Trophoblast cell (in vitro differentiated cells and primary cell): Measurements from ENCODE around the gene FBXO48.

ENCODE experiments used
- DNase-seq, 2 donors: peaks; one replicate each; pipeline ENCODE4 v3.0.0-alpha.2; 2016
- H2AFZ ChIP-seq: 2 replicates; pipeline ENCODE4 v1.6.1; 2013; ENCODE audit warnings: low read length, moderate library complexity, mild to moderate bottlenecking; ENCODE audit not compliant: insufficient read depth, poor library complexity
- H2AK5ac ChIP-seq: 2 replicates; pipeline ENCODE4 v1.6.1; 2013; ENCODE audit warnings: mild to moderate bottlenecking, low read length
- H2BK120ac ChIP-seq: 2 replicates; pipeline ENCODE4 v1.6.1; 2013; ENCODE audit warnings: low read length, mild to moderate bottlenecking, moderate library complexity; ENCODE audit not compliant: insufficient read depth, poor library complexity
- H2BK12ac ChIP-seq: 2 replicates; pipeline ENCODE4 v1.6.1; 2013; ENCODE audit warnings: mild to moderate bottlenecking, low read length, moderate library complexity
- H2BK5ac ChIP-seq: 2 replicates; pipeline ENCODE4 v1.6.1; 2013; ENCODE audit warnings: low read length, low read depth, moderate library complexity, mild to moderate bottlenecking; ENCODE audit not compliant: poor library complexity
- H3K14ac ChIP-seq: 2 replicates; pipeline ENCODE4 v1.6.1; 2013; ENCODE audit warnings: mild to moderate bottlenecking, low read length
- H3K18ac ChIP-seq: 2 replicates; pipeline ENCODE4 v1.6.1; 2013; ENCODE audit warnings: mild to moderate bottlenecking, low read length
- H3K23ac ChIP-seq: 2 replicates; pipeline ENCODE4 v1.6.1; 2013; ENCODE audit warnings: low read length
- H3K27ac ChIP-seq: 2 replicates; pipeline ENCODE4 v1.5.1; 2013; ENCODE audit warnings: low read depth, mild to moderate bottlenecking, inconsistent platforms, low read length, moderate library complexity
- H3K27me3 ChIP-seq: 2 replicates; pipeline ENCODE4 v1.6.1; 2013; ENCODE audit warnings: inconsistent platforms, mild to moderate bottlenecking, low read length, moderate library complexity; ENCODE audit not compliant: insufficient read depth
- H3K36me3 ChIP-seq, 2 experiments: 1 replicate in 1 of 2; 2 replicates in 1 of 2; pipeline ENCODE4 v1.6.1; 2013; ENCODE audit warnings: low read length in 2 of 2, mild to moderate bottlenecking in 2 of 2, moderate library complexity in 1 of 2; ENCODE audit not compliant: insufficient read depth in 2 of 2, control insufficient read depth in 1 of 2
- H3K4ac ChIP-seq: 2 replicates; pipeline ENCODE4 v1.6.1; 2013; ENCODE audit warnings: low read depth, mild to moderate bottlenecking, low read length, moderate library complexity
- H3K4me1 ChIP-seq, 2 experiments: 1 replicate in 1 of 2; 2 replicates in 1 of 2; pipeline ENCODE4 v1.6.1; 2013; ENCODE audit warnings: low read length in 2 of 2, mild to moderate bottlenecking in 2 of 2, moderate library complexity in 1 of 2; ENCODE audit not compliant: insufficient read depth in 2 of 2, control insufficient read depth in 1 of 2
- H3K4me2 ChIP-seq: 2 replicates; pipeline ENCODE4 v1.6.1; 2013; ENCODE audit warnings: inconsistent platforms, mild to moderate bottlenecking, low read length, moderate library complexity
- H3K4me3 ChIP-seq: 2 replicates; pipeline ENCODE4 v1.5.1; 2013; ENCODE audit warnings: mild to moderate bottlenecking, low read depth, low read length, inconsistent platforms
- H3K79me1 ChIP-seq: one replicate; pipeline ENCODE4 v1.6.1; 2013; ENCODE audit warnings: low read length
- H3K79me2 ChIP-seq: 2 replicates; pipeline ENCODE4 v1.6.1; 2013; ENCODE audit warnings: low read length, mild to moderate bottlenecking; ENCODE audit not compliant: control insufficient read depth, insufficient read depth, poor library complexity
- H3K9ac ChIP-seq: 2 replicates; pipeline ENCODE4 v1.6.1; 2013; ENCODE audit warnings: mild to moderate bottlenecking, low read length
- H3K9me3 ChIP-seq: 2 replicates; pipeline ENCODE4 v1.6.1; 2013; ENCODE audit warnings: low read depth, mild to moderate bottlenecking, control low read depth, inconsistent platforms, low read length; ENCODE audit not compliant: insufficient read depth
- H4K12ac ChIP-seq: 2 replicates; pipeline ENCODE4 v1.6.1; 2013; ENCODE audit warnings: low read depth, mild to moderate bottlenecking, low read length, moderate library complexity
- H4K8ac ChIP-seq: 2 replicates; pipeline ENCODE4 v1.6.1; 2013; ENCODE audit warnings: low read depth, mild to moderate bottlenecking, low read length, moderate library complexity
- H4K91ac ChIP-seq: one replicate; pipeline ENCODE4 v1.6.1; 2013; ENCODE audit warnings: low read depth, mild to moderate bottlenecking, low read length, moderate library complexity
- WGBS: extraction: QIAGEN DNeasy Blood & Tissue Kit; methylation state at CpG from one replicate; pipeline ENCODE4 v1.1.7; 2013; ENCODE audit warnings: missing lambda C conversion rate; ENCODE audit not compliant: insufficient read length, insufficient coverage; ENCODE audit errors: extremely low coverage; 5-methylcytosine and 5-hydroxymethylcytosine counted together

FBXO48 gene

GRCh38 chr2:68435615-68436014, 31.5 kb downstream of the FBXO48 start:
- Histone ChIP-seq H3K18ac (no peak overlapping the region), H3K79me1 (no peaks in the 10 kb centered on the region), H3K27me3 (no peaks in the 10 kb centered on the region), H3K14ac (no peak overlapping the region), H3K4ac (no peak overlapping the region), H2AFZ (no peak overlapping the region), H3K4me3 (no peak overlapping the region), H3K79me2 (no peaks in the 10 kb centered on the region), H4K91ac (no peak overlapping the region), H2BK120ac (no peak overlapping the region), H2AK5ac (no peak overlapping the region), H3K27ac (no peak overlapping the region), H3K9ac (no peak overlapping the region), H3K23ac (no peak overlapping the region), H3K36me3 (no peaks in the 10 kb centered on the region), H2BK12ac (no peak overlapping the region), H2BK5ac (no peak overlapping the region), H3K4me2 (no peak overlapping the region), H3K4me1 (peaks cover 0 to 5% of the 10 kb centered on the region in 2 experiments), H4K12ac (no peak overlapping the region), H3K9me3 (peaks cover 11% of the 10 kb centered on the region), H4K8ac (no peak overlapping the region)
- DNase-seq, result peak in 1 of 2 donors; percentile 5

- H2AFZ ChIP-seq, result no peak overlapping the region
- peaks cover 0 to 5% of the 10 kb centered on the region in 2 experiments for H3K4me1 ChIP-seq
- no peak overlapping the region for H4K91ac ChIP-seq
- no peak overlapping the region for H4K12ac ChIP-seq
- H3K9me3 ChIP-seq, result peaks cover 11% of the 10 kb centered on the region
- no peak overlapping the region for H3K4ac ChIP-seq
- H3K9ac ChIP-seq, result no peak overlapping the region
- no peaks in the 10 kb centered on the region for H3K79me1 ChIP-seq
- no peak overlapping the region for H2BK120ac ChIP-seq
- H3K4me2 ChIP-seq, result no peak overlapping the region
- H3K18ac ChIP-seq, result no peak overlapping the region
- no peak overlapping the region for H3K4me3 ChIP-seq
- H4K8ac ChIP-seq, result no peak overlapping the region
- no peak overlapping the region for H3K14ac ChIP-seq
- no peak overlapping the region for H3K23ac ChIP-seq
- H2BK5ac ChIP-seq, result no peak overlapping the region
- no peak overlapping the region for H2AK5ac ChIP-seq
- no peak for DNase-seq
- no peaks in the 10 kb centered on the region for H3K36me3 ChIP-seq
- no peak overlapping the region for H3K27ac ChIP-seq
- no peaks in the 10 kb centered on the region for H3K79me2 ChIP-seq
- H3K27me3 ChIP-seq, result no peaks in the 10 kb centered on the region
- H2BK12ac ChIP-seq, result no peak overlapping the region
Measured at GRCh38 chr2:68434981-68435380, 32.1 kb downstream of the FBXO48 start.

- Histone ChIP-seq H2BK5ac (no peak overlapping the region), H3K14ac (no peak overlapping the region), H3K4me3 (peak overlapping the region; percentile 36), H3K27me3 (no peaks in the 10 kb centered on the region), H2AK5ac (no peak overlapping the region), H3K9me3 (peaks cover 12% of the 10 kb centered on the region), H3K18ac (no peak overlapping the region), H3K23ac (no peak overlapping the region), H2AFZ (no peak overlapping the region), H3K79me1 (no peaks in the 10 kb centered on the region), H3K36me3 (no peaks in the 10 kb centered on the region), H3K4me1 (peaks cover 0 to 5% of the 10 kb centered on the region in 2 experiments), H4K8ac (no peak overlapping the region), H4K12ac (no peak overlapping the region), H3K4ac (no peak overlapping the region), H3K9ac (no peak overlapping the region), H4K91ac (no peak overlapping the region), H3K4me2 (no peak overlapping the region), H3K79me2 (no peaks in the 10 kb centered on the region), H2BK120ac (no peak overlapping the region), H2BK12ac (no peak overlapping the region), H3K27ac (no peak overlapping the region)
- DNase-seq, result no peak
- no CpG with 5 or more reads among the region's 14 CpGs for WGBS
Measured at GRCh38 chr2:68432696-68433658, 34.1 kb downstream of the FBXO48 start.

DNA sequence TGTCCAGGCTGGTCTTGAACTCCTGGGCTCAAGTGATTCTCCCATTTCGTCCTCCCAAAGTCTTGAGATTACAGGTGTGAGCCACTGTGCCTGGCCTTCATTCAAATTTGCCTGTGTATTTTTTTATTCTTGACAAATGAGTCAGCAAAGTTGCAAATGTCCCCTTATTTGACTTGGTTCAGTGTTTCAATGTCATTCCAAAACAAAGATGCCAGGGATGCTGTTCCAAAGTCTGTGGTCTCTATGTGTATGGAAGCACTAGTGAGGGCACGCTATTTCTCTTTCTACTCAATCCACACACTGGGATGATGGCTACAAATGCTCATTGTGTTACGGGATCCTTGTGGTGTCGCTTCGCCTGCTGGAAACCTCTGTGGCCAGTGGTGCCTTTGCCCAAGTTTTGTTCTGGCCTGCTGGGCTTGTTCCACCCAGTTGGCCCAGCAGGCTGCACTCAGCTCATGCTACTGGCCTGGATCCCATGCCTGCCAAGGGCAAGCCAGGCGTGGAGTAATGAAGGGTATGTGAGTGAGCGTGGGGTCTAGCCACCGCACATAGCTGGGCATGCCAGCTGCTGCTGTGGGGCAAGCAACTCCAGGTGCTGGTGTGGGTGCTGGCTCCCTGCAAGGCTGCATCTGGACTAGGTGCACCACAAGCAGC, 35.6 kb downstream of the FBXO48 start:
- no peaks in the 10 kb centered on the region for H3K36me3 ChIP-seq
- no peak overlapping the region for H3K23ac ChIP-seq
- H3K4ac ChIP-seq, result no peak overlapping the region
- DNase-seq, result no peak
- H3K4me2 ChIP-seq, result no peak overlapping the region
- H3K27ac ChIP-seq, result no peak overlapping the region
- H3K79me2 ChIP-seq, result no peaks in the 10 kb centered on the region
- H2AFZ ChIP-seq, result no peak overlapping the region
- H3K27me3 ChIP-seq, result no peaks in the 10 kb centered on the region
- H2AK5ac ChIP-seq, result no peak overlapping the region
- H4K91ac ChIP-seq, result no peak overlapping the region
- no peak overlapping the region for H3K14ac ChIP-seq
- peaks cover 12% of the 10 kb centered on the region for H3K9me3 ChIP-seq
- no peak overlapping the region for H2BK120ac ChIP-seq
- H3K4me3 ChIP-seq, result no peak overlapping the region
- H2BK12ac ChIP-seq, result no peak overlapping the region
- H2BK5ac ChIP-seq, result no peak overlapping the region
- WGBS, result no CpG with 5 or more reads among the region's 8 CpGs
- no peaks in the 10 kb centered on the region for H3K79me1 ChIP-seq
- no peak overlapping the region for H4K8ac ChIP-seq
- H3K18ac ChIP-seq, result no peak overlapping the region
- H4K12ac ChIP-seq, result no peak overlapping the region
- H3K4me1 ChIP-seq, result peaks cover 0 to 2% of the 10 kb centered on the region in 2 experiments
- no peak overlapping the region for H3K9ac ChIP-seq
